H1 (cell line): ENCODE measurements around the gene PRKCH. TPM values are rescaled to one million over a fixed set of nuclear protein-coding genes. Genes with fewer than 3 reads are reported as not detected.
A peak's percentile ranks its signal among the peaks of the same experiment; 100 is the strongest.

Source experiments
- BCL11A ChIP-seq, 2 experiments: IDR thresholded peaks; one replicate each; pipeline ENCODE4 v1.6.1; 2011; ENCODE audit warnings: low read depth in 2 of 2, low read length in 2 of 2, mild to moderate bottlenecking in 2 of 2
- CBX5 ChIP-seq: fragments of 300-800, 300-1000 bp; sonication (generic); IDR thresholded peaks from 2 replicates; pipeline ENCODE4 v1.7.1; 2016; ENCODE audit warnings: antibody characterized with exemption, low read length, low read depth
- CHD7 ChIP-seq: fragments of 300-600 bp; sonication (generic); IDR thresholded peaks from 2 replicates; pipeline ENCODE4 v1.7.1; 2012; ENCODE audit warnings: low read length, moderate library complexity, mild to moderate bottlenecking, inconsistent platforms; ENCODE audit not compliant: insufficient replicate concordance
- HDAC2 ChIP-seq, 2 experiments: fragments of 300-600 bp in 1 of 2; sonication (generic) in 1 of 2; IDR thresholded peaks; 2 replicates each; pipeline ENCODE4 v1.6.1; 2011 to 2012; ENCODE audit warnings: low read depth in 2 of 2, low read length in 2 of 2, mild to moderate bottlenecking in 2 of 2, moderate library complexity in 2 of 2, borderline replicate concordance in 1 of 2, inconsistent platforms in 1 of 2
- KDM1A ChIP-seq: fragments of 200-600, 300-600 bp; sonication (generic); IDR thresholded peaks from 2 replicates; pipeline ENCODE4 v1.7.1; 2016; ENCODE audit warnings: mild to moderate bottlenecking, low read length, borderline replicate concordance
- KDM4A ChIP-seq: IDR thresholded peaks from one replicate; pipeline ENCODE4 v1.7.1; 2012; ENCODE audit warnings: low read depth, mild to moderate bottlenecking, moderate library complexity, low read length, inconsistent platforms; ENCODE audit not compliant: severe bottlenecking
- MAFK ChIP-seq: IDR thresholded peaks from 2 replicates; pipeline ENCODE4 v1.6.1; 2012; ENCODE audit warnings: low read depth, mild to moderate bottlenecking, improper control_type of control experiment, low read length
- POLR2A ChIP-seq, 2 experiments: IDR thresholded peaks; 1 replicate in 1 of 2; 2 replicates in 1 of 2; pipeline ENCODE4 v1.6.1; 2011; ENCODE audit warnings: low read depth in 2 of 2, low read length in 2 of 2, mild to moderate bottlenecking in 2 of 2; ENCODE audit errors: control extremely low read depth in 1 of 2
- POU5F1 ChIP-seq: IDR thresholded peaks from 2 replicates; pipeline ENCODE4 v1.6.1; 2011; ENCODE audit warnings: low read depth, mild to moderate bottlenecking, low read length, moderate library complexity
- RBBP5 ChIP-seq: IDR thresholded peaks from 2 replicates; pipeline ENCODE4 v1.7.1; 2012; ENCODE audit warnings: low read depth, mild to moderate bottlenecking, inconsistent platforms, low read length, moderate library complexity, borderline replicate concordance
- RFX5 ChIP-seq: IDR thresholded peaks from 2 replicates; pipeline ENCODE4 v1.6.1; 2011; ENCODE audit warnings: low read depth, low read length, improper control_type of control experiment, borderline replicate concordance
- polyA plus RNA-seq, 7 experiments: library from polyadenylated mRNA; depleted of rRNA in 3 of 7; stranded (reverse) in 5 of 7; unstranded in 2 of 7; fragments of >200 nt in 5 of 7; fragments of 200-250 nt in 2 of 7; gene quantifications; 1 replicate in 5 of 7; 2 replicates in 1 of 7; 4 replicates in 1 of 7; pipeline versions ENCODE4 v1.2.1 to v1.2.3, GENCODE V29; 2011 to 2013; ENCODE audit warnings: missing spikeins in 2 of 7, mixed read lengths in 2 of 7
- total RNA-seq: library from RNA; stranded (reverse); fragmentation: NEBNext Ultra II Directional; extraction: Animal tissue kit (Norgen Biotek cat#: 25700); gene quantifications from 2 replicates; pipeline ENCODE4 v1.2.1, GENCODE V29; 2021

Gene PRKCH
- total and polyA plus RNA-seq, 2 of the 8 experiments (the other 6 are each of a cell fraction or from before 2014, with no cell fraction given), result 6.4 to 7.0 TPM

- TF ChIP-seq CHD7, result no peak
- no peak for TF ChIP-seq RFX5
- no peak for TF ChIP-seq CBX5
- TF ChIP-seq MAFK, result no peak
- TF ChIP-seq HDAC2 (IDR thresholded peaks at IDR 0.05; ENCODE audit: borderline replicate concordance in 1 of 2, low read depth in 2 of 2, low read length in 2 of 2), result peak in 1 of 2 experiments; percentile 68; a peak in 1 of 4 replicates
- TF ChIP-seq KDM1A, result 0 out of 2 replicates have a peak, but pooled peaks have one; percentile 16
- TF ChIP-seq KDM4A, result peak; percentile 69
- TF ChIP-seq POLR2A (IDR thresholded peaks at IDR 0.05; ENCODE audit: control extremely low read depth in 1 of 2, low read depth in 2 of 2, low read length in 2 of 2), result no peak
- TF ChIP-seq RBBP5, result peak; percentile 39; the same call in 1 of the 2 replicates
- TF ChIP-seq BCL11A (IDR thresholded peaks at IDR 0.05; ENCODE audit: low read depth in 2 of 2, low read length in 2 of 2), result no peak
- no peak for TF ChIP-seq POU5F1
Measured at GRCh38 chr14:61321385-61322010, at the start of gene PRKCH (continued).
